ENCODE measurements around the gene MPZL1. TPM values are rescaled to one million over a fixed set of nuclear protein-coding genes. Genes with fewer than 3 reads are reported as not detected.
A peak's percentile ranks its signal among the peaks of the same experiment; 100 is the strongest.
"Not testable (repeated sequence)": the region's sequence is repeated elsewhere in the genome, so short reads cannot be mapped to it uniquely, and the experiment has no call there.

MPZL1 gene
- total RNA-seq, 1 experiment from 2014 or later = 52.9 TPM

GRCh38 chr1:167803358-167804207 lies 81.8 kb downstream of the MPZL1 start (continued):
- TF ChIP-seq ZNF274 (IDR thresholded peaks at IDR 0.05; ENCODE audit: low read depth, low read length) = no peak
- TF ChIP-seq ZFX (IDR thresholded peaks at IDR 0.05) = no peak
- TF ChIP-seq SIN3A (IDR thresholded peaks at IDR 0.05; ENCODE audit: low read depth) = no peak
- TF ChIP-seq JUND (IDR thresholded peaks at IDR 0.05) = no peak
- peak; percentile 40 for TF ChIP-seq YY1 (IDR thresholded peaks at IDR 0.05; ENCODE audit: extremely low read depth, insufficient replicate concordance, low read depth, low read length)

DNA sequence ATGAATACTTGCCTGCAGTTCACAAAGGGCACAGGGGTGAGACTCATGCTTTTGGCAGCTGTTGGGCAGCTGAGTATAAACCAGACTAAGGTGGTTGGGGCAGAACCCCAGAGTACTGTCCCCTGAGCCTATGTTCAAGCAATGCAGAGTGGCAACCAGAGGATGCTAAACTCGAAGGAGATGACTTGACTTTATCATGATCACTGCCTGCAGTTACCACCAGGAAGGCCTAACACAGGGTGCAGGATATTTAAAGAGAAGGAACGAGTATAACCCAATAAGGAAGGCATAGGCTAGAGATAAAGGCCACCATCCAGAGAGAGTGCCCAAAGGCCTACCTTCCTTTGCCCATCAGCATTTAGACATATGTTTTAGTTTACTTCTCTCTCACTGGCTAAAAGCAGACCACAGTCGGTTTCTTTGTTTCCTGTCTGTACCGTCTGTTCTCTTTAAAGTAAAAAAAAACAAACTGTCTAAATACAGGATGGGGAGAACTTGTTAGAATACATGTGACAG lies 83.3 kb downstream of the MPZL1 start:
- ChIA-PET POLR2A (no interaction called here), RAD21 (ENCODE audit: low non-redundant PET in 1 of 2, low total read pairs in 2 of 2, uncharacterized antibody in 2 of 2, unreplicated experiment in 2 of 2) (no interaction called here), CTCF (no interaction called here)
- no peaks in the 10 kb centered on the region for H3K36me3 ChIP-seq (ENCODE audit: control insufficient read depth in 1 of 2, insufficient read depth in 2 of 2, low read length in 2 of 2)
- H3K27me3 ChIP-seq (ENCODE audit: insufficient read depth, low read length) = no peaks in the 10 kb centered on the region
- H4K20me1 ChIP-seq (ENCODE audit: insufficient read depth) = no peaks in the 10 kb centered on the region
- ATAC-seq = no peak
- peaks cover 0 to 7% of the 10 kb centered on the region in 2 experiments; a peak in 2 of 4 replicates for H3K4me1 ChIP-seq (ENCODE audit: control insufficient read depth in 1 of 2, insufficient read depth in 2 of 2, low read length in 2 of 2)
- H3K4me2 ChIP-seq (ENCODE audit: low read length) = no peak overlapping the region
- no TSS peak for BruUV-seq (replicated peaks)
- H3K9me2 ChIP-seq (ENCODE audit: insufficient read depth) = no peaks in the 10 kb centered on the region
- H3K9me3 ChIP-seq (ENCODE audit: control insufficient read depth in 1 of 2, insufficient read depth in 1 of 2, low read depth in 1 of 2, low read length in 2 of 2) = no peaks in the 10 kb centered on the region
- H2AFZ ChIP-seq (ENCODE audit: low read depth, low read length, poor library complexity, severe bottlenecking) = no peak overlapping the region
- H3K27ac ChIP-seq (ENCODE audit: low read depth, low read length) = no peak overlapping the region
- H3K4me3 ChIP-seq (replicated peaks in 1 of 2; ENCODE audit: low read depth in 1 of 2, low read length in 2 of 2) = no peak overlapping the region
- no peaks in the 10 kb centered on the region for H3K79me2 ChIP-seq (ENCODE audit: insufficient read depth, low read length)
- DNase-seq (ENCODE audit: low read depth, low spot score) = no peak
- intact Hi-C loops (cut with micrococcal nuclease) = no loop called here
- H3K9ac ChIP-seq (ENCODE audit: low read length) = no peak overlapping the region
- no peak for TF ChIP-seq EZH2phosphoT487 (IDR thresholded peaks at IDR 0.05; ENCODE audit: borderline replicate concordance)

DNA sequence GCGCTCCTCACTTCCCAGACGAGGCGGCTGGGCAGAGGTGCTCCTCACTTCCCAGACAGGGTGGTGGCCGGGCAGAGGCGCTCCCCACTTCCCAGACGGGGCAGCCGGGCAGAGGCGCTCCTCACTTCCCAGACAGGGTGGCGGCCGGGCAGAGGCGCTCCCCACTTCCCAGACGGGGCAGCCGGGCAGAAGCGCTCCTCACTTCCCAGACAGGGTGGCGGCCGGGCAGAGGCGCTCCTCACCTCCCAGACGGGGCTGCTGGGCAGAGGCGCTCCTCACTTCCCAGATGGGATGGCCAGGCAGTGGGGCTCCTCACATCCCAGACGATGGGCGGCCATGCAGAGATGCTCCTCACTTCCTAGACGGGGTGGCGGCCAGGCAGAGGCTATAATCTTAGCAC lies 84.5 kb downstream of the MPZL1 start:
- BruUV-seq (replicated peaks); H3K79me2 ChIP-seq (ENCODE audit: insufficient read depth, low read length); H3K27me3 ChIP-seq (ENCODE audit: insufficient read depth, low read length); DNase-seq (ENCODE audit: low read depth, low spot score); H3K4me3 ChIP-seq (replicated peaks in 1 of 2; ENCODE audit: low read depth in 1 of 2, low read length in 2 of 2); H3K36me3 ChIP-seq (ENCODE audit: control insufficient read depth in 1 of 2, insufficient read depth in 2 of 2, low read length in 2 of 2); H3K4me2 ChIP-seq (ENCODE audit: low read length); H3K9me3 ChIP-seq (ENCODE audit: control insufficient read depth in 1 of 2, insufficient read depth in 1 of 2, low read depth in 1 of 2, low read length in 2 of 2); H4K20me1 ChIP-seq (ENCODE audit: insufficient read depth); RAD21 ChIA-PET (ENCODE audit: low non-redundant PET in 1 of 2, low total read pairs in 2 of 2, uncharacterized antibody in 2 of 2, unreplicated experiment in 2 of 2); intact Hi-C loops (cut with micrococcal nuclease); H3K4me1 ChIP-seq (ENCODE audit: control insufficient read depth in 1 of 2, insufficient read depth in 2 of 2, low read length in 2 of 2); H3K9ac ChIP-seq (ENCODE audit: low read length); H3K27ac ChIP-seq (ENCODE audit: low read depth, low read length); H2AFZ ChIP-seq (ENCODE audit: low read depth, low read length, poor library complexity, severe bottlenecking); POLR2A ChIA-PET; CTCF ChIA-PET; ATAC-seq; H3K9me2 ChIP-seq (ENCODE audit: insufficient read depth): not testable (repeated sequence)

- H3K27ac ChIP-seq (ENCODE audit: low read depth, low read length); DNase-seq (ENCODE audit: low read depth, low spot score); intact Hi-C loops (cut with micrococcal nuclease); H3K9me2 ChIP-seq (ENCODE audit: insufficient read depth); H4K20me1 ChIP-seq (ENCODE audit: insufficient read depth); H3K27me3 ChIP-seq (ENCODE audit: insufficient read depth, low read length); H3K4me3 ChIP-seq (replicated peaks in 1 of 2; ENCODE audit: low read depth in 1 of 2, low read length in 2 of 2); CTCF ChIA-PET; H3K36me3 ChIP-seq (ENCODE audit: control insufficient read depth in 1 of 2, insufficient read depth in 2 of 2, low read length in 2 of 2); RAD21 ChIA-PET (ENCODE audit: low non-redundant PET in 1 of 2, low total read pairs in 2 of 2, uncharacterized antibody in 2 of 2, unreplicated experiment in 2 of 2); POLR2A ChIA-PET; H3K79me2 ChIP-seq (ENCODE audit: insufficient read depth, low read length); ATAC-seq; BruUV-seq (replicated peaks); H3K4me2 ChIP-seq (ENCODE audit: low read length); H3K4me1 ChIP-seq (ENCODE audit: control insufficient read depth in 1 of 2, insufficient read depth in 2 of 2, low read length in 2 of 2); H3K9ac ChIP-seq (ENCODE audit: low read length); H3K9me3 ChIP-seq (ENCODE audit: control insufficient read depth in 1 of 2, insufficient read depth in 1 of 2, low read depth in 1 of 2, low read length in 2 of 2); H2AFZ ChIP-seq (ENCODE audit: low read depth, low read length, poor library complexity, severe bottlenecking): not testable (repeated sequence)
These were observed 84.9 kb downstream of the MPZL1 start for GRCh38 chr1:167806676-167807075.
